NCI-H2227 treated with DMSO at 0.1 percent for 48 hours (cell line): Measurements from ENCODE around the gene ALDH1A3.

Experiments used
- DNase-seq: peaks from one replicate; lab custom pipeline; 2025; lab: John Stamatoyannopoulos, UW

Gene ALDH1A3

GRCh38 chr15:100881573-100882336 is 2.1 kb downstream of the ALDH1A3 start:
- DNase-seq: no peak

DNA sequence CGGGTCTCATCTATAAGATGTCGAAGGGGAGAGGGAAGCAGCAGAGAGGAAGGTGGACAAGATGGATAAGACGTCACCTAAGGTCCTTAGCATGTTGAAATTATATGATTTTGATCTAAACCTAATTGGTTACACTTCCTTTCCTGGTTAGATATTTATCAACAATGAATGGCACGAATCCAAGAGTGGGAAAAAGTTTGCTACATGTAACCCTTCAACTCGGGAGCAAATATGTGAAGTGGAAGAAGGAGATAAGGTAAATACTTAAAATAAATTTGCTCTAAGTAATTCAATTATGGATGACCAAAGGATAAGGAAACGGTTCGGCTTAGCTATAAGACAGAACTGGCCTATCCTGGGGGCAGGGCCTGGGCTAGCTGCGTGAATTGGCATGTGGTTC is 5.5 kb downstream of the ALDH1A3 start:
- DNase-seq: no peak

DNA sequence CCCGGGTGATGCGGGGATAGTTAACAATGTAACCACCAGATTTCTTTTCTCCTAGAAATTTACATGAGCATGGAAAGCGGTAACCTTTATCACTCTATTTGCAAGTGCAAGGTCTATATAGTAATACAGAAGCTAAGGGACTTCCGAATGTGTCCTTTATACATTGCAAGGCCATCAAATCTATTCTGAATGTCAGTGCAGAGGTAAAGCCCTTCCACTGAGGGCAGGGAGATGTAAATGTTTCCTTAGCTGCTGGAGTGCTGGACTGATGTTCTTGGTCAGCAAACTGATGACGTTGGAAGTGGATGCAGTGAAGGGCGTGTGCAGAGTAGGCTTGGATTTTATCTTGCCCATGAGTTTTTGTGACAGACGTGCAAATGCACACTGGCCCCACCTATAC is 6.2 kb downstream of the ALDH1A3 start:
- DNase-seq: no peak

- no peak for DNase-seq
Observed at GRCh38 chr15:100887211-100887913, 7.7 kb downstream of the ALDH1A3 start.

- DNase-seq: no peak
Observed at GRCh38 chr15:100889385-100890050, 9.9 kb downstream of the ALDH1A3 start.

GRCh38 chr15:100890051-100890720 is 10.6 kb downstream of the ALDH1A3 start:
- no peak for DNase-seq

GRCh38 chr15:100890850-100891249 is 11.2 kb downstream of the ALDH1A3 start:
- DNase-seq: no peak

DNA sequence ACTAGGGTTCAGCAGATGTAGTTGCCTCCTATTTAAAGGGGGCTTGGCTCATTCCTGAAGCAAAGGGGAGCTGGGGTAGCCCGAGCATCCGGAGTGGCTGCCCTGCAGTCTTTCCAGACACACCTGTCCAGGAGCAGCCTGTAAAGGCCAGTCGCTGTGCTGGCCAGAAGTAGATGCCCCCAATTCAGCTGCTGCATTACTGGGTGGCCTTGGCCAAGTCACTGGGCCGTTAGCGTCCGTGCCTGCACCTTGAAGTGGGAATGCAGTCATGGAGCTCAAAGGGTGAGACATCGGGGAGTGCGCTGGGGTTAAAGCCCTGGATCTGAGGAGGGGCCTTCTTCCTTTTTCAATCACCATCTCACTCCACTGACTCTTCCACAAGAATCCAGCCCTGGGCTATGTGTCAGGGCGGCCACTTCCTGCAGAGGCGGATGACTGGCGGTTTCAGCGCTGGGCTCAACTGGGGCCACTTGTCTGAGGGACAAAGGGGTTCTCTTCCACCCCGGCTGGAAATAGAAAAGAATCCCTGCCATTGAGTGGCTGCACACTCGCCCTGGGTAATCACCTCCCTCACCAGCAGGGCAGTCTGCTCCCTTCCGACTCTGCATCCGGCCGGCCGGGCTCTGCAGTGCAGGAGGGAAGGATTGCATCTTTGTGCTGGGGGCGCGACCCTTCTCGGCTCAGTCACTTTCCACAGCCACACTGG is 11.8 kb downstream of the ALDH1A3 start:
- DNase-seq: no peak

GRCh38 chr15:100892013-100892355 is 12.4 kb downstream of the ALDH1A3 start:
- no peak for DNase-seq

DNA sequence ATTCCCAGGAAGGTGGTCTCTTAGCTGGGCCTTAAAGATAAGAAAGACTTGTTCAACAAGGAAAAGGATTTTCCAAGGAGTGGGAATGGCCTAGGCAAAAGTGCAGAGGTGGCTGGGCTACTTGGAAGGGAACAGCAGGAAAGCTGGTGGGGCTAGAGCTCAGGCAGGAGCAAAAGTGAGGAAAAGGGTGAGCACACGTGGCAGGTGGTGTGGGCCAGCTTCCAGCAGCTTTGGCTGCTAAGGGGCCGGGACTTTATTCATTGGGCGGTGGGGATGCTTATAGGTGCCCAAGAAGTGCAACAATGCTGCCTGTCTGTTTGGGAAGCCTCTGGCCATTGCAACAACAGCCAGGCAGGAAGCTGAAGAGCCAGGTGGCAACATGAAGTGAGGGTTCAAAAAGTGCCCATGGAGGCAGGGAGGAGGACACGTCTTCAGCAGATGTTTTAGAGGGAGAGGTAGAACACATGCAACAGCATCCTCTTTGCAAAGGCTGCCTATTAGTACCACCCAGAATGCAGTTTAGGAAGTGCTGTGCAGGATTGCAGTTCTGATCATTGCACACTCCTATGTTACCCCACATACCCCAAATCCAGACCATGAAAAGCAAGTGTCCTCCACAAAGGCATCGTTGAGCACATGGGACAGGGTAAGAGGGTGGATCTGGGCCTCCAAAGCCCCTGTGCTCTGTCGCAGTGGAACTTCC is 13.8 kb downstream of the ALDH1A3 start:
- DNase-seq: no peak

DNA sequence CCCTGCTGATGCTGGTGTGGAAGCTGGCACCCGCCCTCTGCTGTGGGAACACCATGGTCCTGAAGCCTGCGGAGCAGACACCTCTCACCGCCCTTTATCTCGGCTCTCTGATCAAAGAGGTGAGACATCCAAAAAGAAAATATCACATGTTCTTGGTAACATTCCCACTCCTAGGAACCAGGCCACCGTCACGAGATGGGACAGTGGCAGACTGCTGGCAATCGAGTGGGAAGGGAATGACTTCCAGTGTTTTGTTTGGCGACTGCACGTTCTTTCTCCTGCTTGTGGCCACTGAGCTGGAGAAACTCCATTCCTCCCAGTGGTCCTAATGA is 14.3 kb downstream of the ALDH1A3 start:
- no peak for DNase-seq

GRCh38 chr15:100895721-100896120 is 16.1 kb downstream of the ALDH1A3 start:
- no peak for DNase-seq

DNA sequence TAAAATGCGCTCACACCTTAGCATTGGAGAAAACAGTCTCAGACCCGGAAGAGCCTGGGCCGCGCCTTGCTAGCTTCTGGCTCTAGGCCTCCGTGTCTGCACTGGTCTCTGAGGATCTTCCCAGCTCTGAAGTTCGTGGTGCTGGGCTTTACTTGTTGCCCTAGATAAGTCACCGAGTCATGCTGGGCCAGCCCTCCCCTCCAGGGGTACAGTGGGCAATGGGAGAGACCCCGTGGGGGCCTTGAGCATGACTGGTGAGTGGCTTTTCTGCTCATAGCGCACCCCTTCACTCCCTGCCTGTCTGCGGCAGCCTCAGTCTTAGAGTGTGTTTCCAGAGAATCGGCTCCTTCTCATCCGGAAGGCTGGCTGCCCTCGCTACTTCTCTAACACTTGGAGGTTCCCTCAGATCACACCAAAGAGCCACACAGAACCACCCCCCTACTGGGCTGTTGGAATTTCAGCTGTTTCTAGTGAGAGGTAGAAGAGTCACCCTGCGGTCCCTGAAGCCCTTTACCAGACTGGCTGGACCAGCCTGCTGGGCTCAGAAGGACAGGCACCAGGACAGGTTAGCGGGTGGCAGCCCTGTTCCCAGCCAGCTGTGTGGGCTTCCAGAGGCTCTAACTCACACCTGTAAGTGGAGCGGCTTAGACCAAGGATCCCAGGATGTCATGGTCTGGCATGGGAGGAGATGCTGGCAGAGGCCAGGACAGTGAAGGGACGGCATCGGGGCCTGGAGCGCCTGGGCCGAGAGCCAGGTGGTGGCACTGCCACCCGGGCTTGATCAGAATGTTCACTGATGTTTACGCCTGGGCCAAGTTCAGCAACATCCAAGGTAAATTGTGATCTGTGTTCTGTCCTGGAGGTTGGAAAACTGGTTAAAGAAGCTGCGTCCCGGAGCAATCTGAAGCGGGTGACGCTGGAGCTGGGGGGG is 17.9 kb downstream of the ALDH1A3 start:
- DNase-seq: no peak

DNA sequence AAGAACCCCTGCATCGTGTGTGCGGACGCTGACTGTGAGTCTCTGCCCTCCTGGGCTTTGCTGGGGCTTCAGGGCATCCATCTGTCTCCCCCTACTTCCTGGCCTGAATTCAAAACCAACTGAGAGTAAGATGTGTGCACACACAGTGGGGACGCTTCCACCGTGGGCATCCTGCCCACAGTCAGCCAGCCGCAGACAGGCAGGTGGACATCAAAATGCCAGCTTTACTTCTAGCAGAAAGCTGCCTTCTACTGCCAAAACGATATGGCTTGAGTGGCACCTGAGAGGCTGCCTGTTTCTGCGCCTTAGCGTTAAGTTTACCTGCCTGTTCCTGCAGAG is 18.5 kb downstream of the ALDH1A3 start:
- DNase-seq: no peak

DNA sequence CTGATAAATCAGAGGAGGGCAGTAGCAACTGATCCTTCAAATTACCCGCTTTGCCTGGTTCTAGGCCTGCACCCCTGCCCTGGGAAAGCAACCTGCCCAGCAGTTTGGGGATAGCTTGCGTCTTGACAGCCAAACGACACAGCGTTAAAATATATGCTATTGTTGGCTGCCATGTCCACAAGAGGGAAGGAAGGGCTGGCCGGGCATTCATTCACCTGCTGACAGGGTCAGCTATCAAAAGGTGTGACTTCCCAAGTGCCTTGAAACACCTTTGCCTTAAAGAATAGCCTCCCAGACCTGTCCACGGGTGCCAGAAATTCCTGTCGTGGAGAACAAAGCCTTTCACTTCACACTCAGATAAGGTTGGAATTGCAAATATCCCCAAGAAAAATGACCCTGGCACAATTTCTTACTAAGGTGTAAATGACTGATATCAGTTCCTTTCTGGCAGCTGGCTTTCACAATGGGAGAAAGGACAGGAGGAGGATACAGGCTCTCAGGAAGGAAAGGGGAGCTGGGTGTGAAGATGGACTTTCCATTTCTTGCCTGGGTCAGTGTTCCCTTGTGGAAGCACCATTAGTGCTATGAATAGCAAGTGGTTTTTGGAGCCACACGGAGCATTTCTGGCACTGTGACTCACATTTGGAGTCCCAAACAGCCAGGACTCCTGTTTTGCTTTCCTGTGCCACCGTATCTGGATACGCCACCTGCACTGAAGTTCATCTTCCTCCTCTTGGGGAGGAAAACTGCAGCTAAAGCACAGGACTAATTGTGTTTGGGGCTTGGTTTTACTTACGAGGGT is 19.2 kb downstream of the ALDH1A3 start:
- no peak for DNase-seq

GRCh38 chr15:100899601-100900000 is 20.0 kb downstream of the ALDH1A3 start:
- DNase-seq: no peak

GRCh38 chr15:100900136-100900794 is 20.6 kb downstream of the ALDH1A3 start:
- DNase-seq: no peak

DNA sequence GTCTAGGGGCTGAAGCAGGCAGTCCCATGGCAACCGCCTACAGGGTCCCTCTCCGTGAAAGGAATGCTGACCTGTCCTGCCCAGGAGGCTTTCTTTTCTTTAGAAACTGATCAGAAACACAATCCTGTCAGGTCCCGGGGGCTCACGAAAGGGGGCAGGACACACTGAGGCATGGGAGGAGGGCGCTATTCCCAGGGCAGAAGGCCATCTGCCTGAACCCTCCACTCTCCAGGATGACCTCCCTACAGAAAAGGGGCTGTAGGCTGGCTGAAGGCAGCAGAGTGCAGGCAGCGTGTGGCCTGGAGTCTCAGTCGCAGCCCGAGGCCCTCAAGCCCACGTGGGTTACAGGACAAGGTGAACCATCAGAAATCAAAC is 21.2 kb downstream of the ALDH1A3 start:
- DNase-seq: no peak

DNA sequence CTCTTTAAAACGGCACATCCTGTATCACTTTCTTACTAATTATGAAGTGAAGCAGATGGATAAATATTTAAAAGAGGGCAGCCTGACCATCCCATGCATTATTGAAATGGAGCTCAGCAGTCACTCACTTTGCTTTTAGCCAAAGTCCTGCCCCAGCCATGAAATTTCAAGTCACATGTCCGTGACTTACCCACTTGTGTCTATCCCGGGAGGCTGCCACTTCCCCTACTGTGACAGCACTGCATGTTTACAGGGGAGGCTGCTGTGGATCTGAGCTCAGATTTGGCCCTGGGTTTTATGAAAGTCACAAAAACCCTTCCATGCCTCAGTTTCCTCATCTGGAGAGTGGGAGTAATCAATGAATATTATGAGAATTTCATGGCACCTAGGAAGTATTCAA is 21.7 kb downstream of the ALDH1A3 start:
- no peak for DNase-seq
